HepG2 (cell line): ENCODE results near the gene CRKL. TPM values are rescaled to one million over a fixed set of nuclear protein-coding genes. Genes with fewer than 3 reads are reported as not detected.

Experiments
- ZBTB40 ChIP-seq, 2 experiments: fragments of 450-650 bp in 1 of 2; sonication (generic) in 1 of 2; formaldehyde crosslinking in 1 of 2; IDR thresholded peaks; 2 replicates each; pipeline versions ENCODE4 v1.6.1 to v1.8.0; 2016 to 2022; ENCODE audit warnings: antibody characterized with exemption in 1 of 2, mild to moderate bottlenecking in 1 of 2, missing genetic modification reagents in 1 of 2
- polyA plus RNA-seq, 8 experiments: library from polyadenylated mRNA; depleted of rRNA in 3 of 8; stranded (reverse) in 7 of 8; unstranded in 1 of 8; fragments of >200 nt; fragmentation: Illumina TruSeq in 4 of 8; extraction: Trizol in 4 of 8; gene quantifications; 2 replicates each; pipeline versions ENCODE4 v1.2.1 to v1.2.3, GENCODE V29; 2011 to 2016; ENCODE audit warnings: low read depth in 4 of 8, missing spikeins in 1 of 8, mixed read lengths in 1 of 8; ENCODE audit not compliant: insufficient read depth in 1 of 8
- total RNA-seq, 5 experiments: library from RNA; depleted of rRNA; stranded (reverse); fragments of >200 nt; fragmentation: Illumina TruSeq; extraction: Trizol; gene quantifications; 2 replicates each; pipeline ENCODE4 v1.2.3, GENCODE V29; 2016; ENCODE audit warnings: low read depth in 1 of 5

Gene CRKL
- total and polyA plus RNA-seq, 2 of the 13 experiments (the other 11 are each of a cell fraction or from before 2014, with no cell fraction given) = 37.4 to 60.6 TPM

GRCh38 chr22:20957683-20958431 lies 40.6 kb downstream of the CRKL start (continued):
- TF ChIP-seq ZBTB40 (IDR thresholded peaks at IDR 0.05) (no peak), ZBTB40 (CRISPR knock-in tag; IDR thresholded peaks at IDR 0.05) (peak; percentile 57; the same call in 1 of the 2 replicates)
